Measurements from ENCODE around the gene ZNF23. TPM values are rescaled to one million over a fixed set of nuclear protein-coding genes. Genes with fewer than 3 reads are reported as not detected.

ZNF23 gene
- total RNA-seq, 1 experiment from 2014 or later, result 11.6 TPM

DNA sequence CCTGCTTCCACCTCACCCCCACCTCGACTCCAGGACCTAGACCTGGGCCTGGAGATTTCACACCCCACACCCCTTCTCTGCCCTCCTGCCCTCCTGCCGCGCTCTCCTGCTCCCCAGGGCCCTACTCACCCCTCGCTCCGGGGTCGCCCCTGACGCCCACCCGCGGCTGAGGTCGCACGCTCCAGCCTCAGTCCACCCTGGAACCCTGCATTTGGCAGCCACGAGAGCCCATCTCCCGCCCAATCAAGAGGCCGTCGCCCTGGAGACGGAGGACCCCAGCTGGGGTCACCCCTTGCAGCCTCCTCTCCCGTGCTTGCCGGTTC, 36.3 kb downstream of the ZNF23 start:
- DNase-seq (ENCODE audit: low spot score) (no peak), ATAC-seq (peak; percentile 0)
- peaks cover 16% of the 10 kb centered on the region for H3K4me1 Mint-ChIP-seq
- peak overlapping the region; percentile 82 for H3K4me3 Mint-ChIP-seq
- H3K36me3 Mint-ChIP-seq, result no peaks in the 10 kb centered on the region
- POLR2A ChIA-PET, result interaction anchor here (1.2 kb wide), 1 partner anchor 9 kb away, joined by 3 read pairs; no protein-coding TSS in a partner anchor
- no peaks in the 10 kb centered on the region for H3K9me3 Mint-ChIP-seq
- CTCF ChIA-PET, result interaction anchor here (1.0 to 6.4 kb wide), 11 partner anchors 13 to 185 kb away, joined by 3 to 76 read pairs (median 6); no protein-coding TSS in a partner anchor
- peaks cover 51% of the 10 kb centered on the region for H3K27me3 Mint-ChIP-seq (ENCODE audit: low read depth)
- no peak overlapping the region for H3K27ac Mint-ChIP-seq
- TF ChIP-seq, protein P1, sequence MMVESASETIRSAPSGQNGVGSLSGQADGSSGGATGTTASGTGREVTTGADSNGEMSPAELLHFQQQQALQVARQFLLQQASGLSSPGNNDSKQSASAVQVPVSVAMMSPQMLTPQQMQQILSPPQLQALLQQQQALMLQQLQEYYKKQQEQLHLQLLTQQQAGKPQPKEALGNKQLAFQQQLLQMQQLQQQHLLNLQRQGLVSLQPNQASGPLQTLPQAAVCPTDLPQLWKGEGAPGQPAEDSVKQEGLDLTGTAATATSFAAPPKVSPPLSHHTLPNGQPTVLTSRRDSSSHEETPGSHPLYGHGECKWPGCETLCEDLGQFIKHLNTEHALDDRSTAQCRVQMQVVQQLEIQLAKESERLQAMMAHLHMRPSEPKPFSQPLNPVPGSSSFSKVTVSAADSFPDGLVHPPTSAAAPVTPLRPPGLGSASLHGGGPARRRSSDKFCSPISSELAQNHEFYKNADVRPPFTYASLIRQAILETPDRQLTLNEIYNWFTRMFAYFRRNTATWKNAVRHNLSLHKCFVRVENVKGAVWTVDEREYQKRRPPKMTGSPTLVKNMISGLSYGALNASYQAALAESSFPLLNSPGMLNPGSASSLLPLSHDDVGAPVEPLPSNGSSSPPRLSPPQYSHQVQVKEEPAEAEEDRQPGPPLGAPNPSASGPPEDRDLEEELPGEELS (CRISPR knock-in tag; IDR thresholded peaks at IDR 0.05), result 0 out of 2 replicates have a peak, but pooled peaks have one; percentile 54
- TF ChIP-seq ZNF423 (CRISPR knock-in tag; IDR thresholded peaks at IDR 0.05) (peak; percentile 47; the same call in 1 of the 2 replicates), ZNF263 (CRISPR knock-in tag; IDR thresholded peaks at IDR 0.05; ENCODE audit: low read depth) (no peak)

DNA sequence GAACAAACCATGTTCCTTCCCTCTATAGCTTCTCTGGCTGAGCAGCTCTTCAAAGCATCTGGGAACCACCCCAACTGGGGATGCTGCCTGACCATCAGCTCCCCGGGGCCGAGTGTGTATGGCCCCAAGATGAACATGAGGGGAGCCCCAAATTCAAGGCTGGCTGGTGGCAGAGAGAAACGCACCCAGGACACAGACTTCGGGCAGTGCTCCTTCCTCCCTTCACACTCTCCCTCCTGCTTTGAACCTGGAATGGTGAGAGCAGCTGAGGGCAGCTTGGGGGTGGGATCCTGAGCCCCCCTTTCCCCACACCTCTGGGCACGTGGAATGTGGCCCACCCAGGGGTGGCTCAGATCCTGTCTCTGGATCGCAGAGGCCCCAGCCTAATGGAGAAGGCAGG, 37.4 kb downstream of the ZNF23 start:
- Mint-ChIP-seq H3K4me3 (peak overlapping the region; percentile 82), H3K27me3 (ENCODE audit: low read depth) (peaks cover 44% of the 10 kb centered on the region), H3K36me3 (no peaks in the 10 kb centered on the region), H3K4me1 (peaks cover 16% of the 10 kb centered on the region), H3K27ac (no peak overlapping the region), H3K9me3 (no peaks in the 10 kb centered on the region)
- ChIA-PET POLR2A (no interaction called here), CTCF (interaction anchor here (6.4 kb wide), 1 partner anchor 12 kb away, joined by 76 read pairs; no protein-coding TSS in a partner anchor)
- TF ChIP-seq FOXJ3 (CRISPR knock-in tag; IDR thresholded peaks at IDR 0.05; ENCODE audit: borderline replicate concordance), result no peak
- no peak for TF ChIP-seq HMGA2 (CRISPR knock-in tag; IDR thresholded peaks at IDR 0.05)
- TF ChIP-seq ATF1 (CRISPR knock-in tag; IDR thresholded peaks at IDR 0.05), result no peak
- DNase-seq (ENCODE audit: low spot score) (no peak), ATAC-seq (no peak)

DNA sequence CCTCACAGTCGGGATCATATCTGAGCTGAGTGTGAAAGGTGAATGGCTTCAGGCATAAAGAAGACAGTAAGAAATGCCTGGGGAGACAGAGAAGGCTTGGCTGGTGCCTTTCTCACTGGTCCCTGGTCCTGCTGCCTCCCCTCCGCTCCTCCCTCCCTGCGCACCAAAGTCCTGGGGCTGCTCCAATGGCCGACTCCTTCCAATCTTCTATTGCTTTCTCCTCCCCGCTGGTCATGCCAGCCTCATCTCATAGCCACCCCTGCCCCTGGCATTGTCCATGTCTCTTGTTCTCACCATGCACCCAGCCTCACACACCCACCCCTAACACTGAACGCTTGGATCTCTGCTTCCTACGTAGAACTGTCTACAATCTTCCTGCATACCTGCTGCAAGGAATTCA, 38.2 kb downstream of the ZNF23 start:
- Mint-ChIP-seq H3K27me3 (ENCODE audit: low read depth) (peaks cover 44% of the 10 kb centered on the region), H3K27ac (no peak overlapping the region), H3K4me1 (peaks cover 16% of the 10 kb centered on the region), H3K9me3 (no peaks in the 10 kb centered on the region), H3K4me3 (no peak overlapping the region), H3K36me3 (no peaks in the 10 kb centered on the region)
- ChIA-PET CTCF (interaction anchor here (6.4 kb wide), 1 partner anchor 11 kb away, joined by 76 read pairs; no protein-coding TSS in a partner anchor), POLR2A (no interaction called here)
- no peak for DNase-seq (ENCODE audit: low spot score)
- no peak for ATAC-seq
- TF ChIP-seq, protein P1 (CRISPR knock-in tag; IDR thresholded peaks at IDR 0.05), result no peak
- no peak for TF ChIP-seq ZNF317 (CRISPR knock-in tag; IDR thresholded peaks at IDR 0.05; ENCODE audit: borderline replicate concordance, low read depth)
- TF ChIP-seq, protein P2, sequence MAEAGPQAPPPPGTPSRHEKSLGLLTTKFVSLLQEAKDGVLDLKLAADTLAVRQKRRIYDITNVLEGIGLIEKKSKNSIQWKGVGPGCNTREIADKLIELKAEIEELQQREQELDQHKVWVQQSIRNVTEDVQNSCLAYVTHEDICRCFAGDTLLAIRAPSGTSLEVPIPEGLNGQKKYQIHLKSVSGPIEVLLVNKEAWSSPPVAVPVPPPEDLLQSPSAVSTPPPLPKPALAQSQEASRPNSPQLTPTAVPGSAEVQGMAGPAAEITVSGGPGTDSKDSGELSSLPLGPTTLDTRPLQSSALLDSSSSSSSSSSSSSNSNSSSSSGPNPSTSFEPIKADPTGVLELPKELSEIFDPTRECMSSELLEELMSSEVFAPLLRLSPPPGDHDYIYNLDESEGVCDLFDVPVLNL (CRISPR knock-in tag; IDR thresholded peaks at IDR 0.05; ENCODE audit: borderline replicate concordance, low read depth), result no peak
- no peak for TF ChIP-seq ZNF232 (CRISPR knock-in tag; IDR thresholded peaks at IDR 0.05)
- TF ChIP-seq GABPB1 (CRISPR knock-in tag; IDR thresholded peaks at IDR 0.05), result no peak
- no peak for TF ChIP-seq NR3C1 (CRISPR knock-in tag; conservative IDR thresholded peaks at IDR 0.05; ENCODE audit: low read depth)
- no peak for TF ChIP-seq OVOL2 (CRISPR knock-in tag; IDR thresholded peaks at IDR 0.05; ENCODE audit: borderline replicate concordance)
- no peak for TF ChIP-seq CREM (CRISPR knock-in tag; IDR thresholded peaks at IDR 0.05)
- TF ChIP-seq FOXP1 (CRISPR knock-in tag; IDR thresholded peaks at IDR 0.05; ENCODE audit: borderline replicate concordance), result no peak
- TF ChIP-seq, protein P3, sequence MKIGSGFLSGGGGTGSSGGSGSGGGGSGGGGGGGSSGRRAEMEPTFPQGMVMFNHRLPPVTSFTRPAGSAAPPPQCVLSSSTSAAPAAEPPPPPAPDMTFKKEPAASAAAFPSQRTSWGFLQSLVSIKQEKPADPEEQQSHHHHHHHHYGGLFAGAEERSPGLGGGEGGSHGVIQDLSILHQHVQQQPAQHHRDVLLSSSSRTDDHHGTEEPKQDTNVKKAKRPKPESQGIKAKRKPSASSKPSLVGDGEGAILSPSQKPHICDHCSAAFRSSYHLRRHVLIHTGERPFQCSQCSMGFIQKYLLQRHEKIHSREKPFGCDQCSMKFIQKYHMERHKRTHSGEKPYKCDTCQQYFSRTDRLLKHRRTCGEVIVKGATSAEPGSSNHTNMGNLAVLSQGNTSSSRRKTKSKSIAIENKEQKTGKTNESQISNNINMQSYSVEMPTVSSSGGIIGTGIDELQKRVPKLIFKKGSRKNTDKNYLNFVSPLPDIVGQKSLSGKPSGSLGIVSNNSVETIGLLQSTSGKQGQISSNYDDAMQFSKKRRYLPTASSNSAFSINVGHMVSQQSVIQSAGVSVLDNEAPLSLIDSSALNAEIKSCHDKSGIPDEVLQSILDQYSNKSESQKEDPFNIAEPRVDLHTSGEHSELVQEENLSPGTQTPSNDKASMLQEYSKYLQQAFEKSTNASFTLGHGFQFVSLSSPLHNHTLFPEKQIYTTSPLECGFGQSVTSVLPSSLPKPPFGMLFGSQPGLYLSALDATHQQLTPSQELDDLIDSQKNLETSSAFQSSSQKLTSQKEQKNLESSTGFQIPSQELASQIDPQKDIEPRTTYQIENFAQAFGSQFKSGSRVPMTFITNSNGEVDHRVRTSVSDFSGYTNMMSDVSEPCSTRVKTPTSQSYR (CRISPR knock-in tag; IDR thresholded peaks at IDR 0.05), result no peak
- TF ChIP-seq, protein P4, sequence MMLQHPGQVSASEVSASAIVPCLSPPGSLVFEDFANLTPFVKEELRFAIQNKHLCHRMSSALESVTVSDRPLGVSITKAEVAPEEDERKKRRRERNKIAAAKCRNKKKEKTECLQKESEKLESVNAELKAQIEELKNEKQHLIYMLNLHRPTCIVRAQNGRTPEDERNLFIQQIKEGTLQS (CRISPR knock-in tag; conservative IDR thresholded peaks at IDR 0.05), result no peak
- TF ChIP-seq, protein P5, sequence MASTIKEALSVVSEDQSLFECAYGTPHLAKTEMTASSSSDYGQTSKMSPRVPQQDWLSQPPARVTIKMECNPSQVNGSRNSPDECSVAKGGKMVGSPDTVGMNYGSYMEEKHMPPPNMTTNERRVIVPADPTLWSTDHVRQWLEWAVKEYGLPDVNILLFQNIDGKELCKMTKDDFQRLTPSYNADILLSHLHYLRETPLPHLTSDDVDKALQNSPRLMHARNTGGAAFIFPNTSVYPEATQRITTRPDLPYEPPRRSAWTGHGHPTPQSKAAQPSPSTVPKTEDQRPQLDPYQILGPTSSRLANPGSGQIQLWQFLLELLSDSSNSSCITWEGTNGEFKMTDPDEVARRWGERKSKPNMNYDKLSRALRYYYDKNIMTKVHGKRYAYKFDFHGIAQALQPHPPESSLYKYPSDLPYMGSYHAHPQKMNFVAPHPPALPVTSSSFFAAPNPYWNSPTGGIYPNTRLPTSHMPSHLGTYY (CRISPR knock-in tag; IDR thresholded peaks at IDR 0.05), result no peak
- TF ChIP-seq, protein P6, sequence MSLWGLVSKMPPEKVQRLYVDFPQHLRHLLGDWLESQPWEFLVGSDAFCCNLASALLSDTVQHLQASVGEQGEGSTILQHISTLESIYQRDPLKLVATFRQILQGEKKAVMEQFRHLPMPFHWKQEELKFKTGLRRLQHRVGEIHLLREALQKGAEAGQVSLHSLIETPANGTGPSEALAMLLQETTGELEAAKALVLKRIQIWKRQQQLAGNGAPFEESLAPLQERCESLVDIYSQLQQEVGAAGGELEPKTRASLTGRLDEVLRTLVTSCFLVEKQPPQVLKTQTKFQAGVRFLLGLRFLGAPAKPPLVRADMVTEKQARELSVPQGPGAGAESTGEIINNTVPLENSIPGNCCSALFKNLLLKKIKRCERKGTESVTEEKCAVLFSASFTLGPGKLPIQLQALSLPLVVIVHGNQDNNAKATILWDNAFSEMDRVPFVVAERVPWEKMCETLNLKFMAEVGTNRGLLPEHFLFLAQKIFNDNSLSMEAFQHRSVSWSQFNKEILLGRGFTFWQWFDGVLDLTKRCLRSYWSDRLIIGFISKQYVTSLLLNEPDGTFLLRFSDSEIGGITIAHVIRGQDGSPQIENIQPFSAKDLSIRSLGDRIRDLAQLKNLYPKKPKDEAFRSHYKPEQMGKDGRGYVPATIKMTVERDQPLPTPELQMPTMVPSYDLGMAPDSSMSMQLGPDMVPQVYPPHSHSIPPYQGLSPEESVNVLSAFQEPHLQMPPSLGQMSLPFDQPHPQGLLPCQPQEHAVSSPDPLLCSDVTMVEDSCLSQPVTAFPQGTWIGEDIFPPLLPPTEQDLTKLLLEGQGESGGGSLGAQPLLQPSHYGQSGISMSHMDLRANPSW (CRISPR knock-in tag; conservative IDR thresholded peaks at IDR 0.05; ENCODE audit: low read depth), result no peak
